ENCODE data around the gene RAB7A. TPM values are rescaled to one million over a fixed set of nuclear protein-coding genes. Genes with fewer than 3 reads are reported as not detected.

RAB7A gene
- total RNA-seq, 1 donor from 2014 or later = 298 TPM

- no peak for TF ChIP-seq CTCF (IDR thresholded peaks at IDR 0.05; ENCODE audit: partially characterized antibody, unreplicated experiment)
- no peak overlapping the region for H3K4me3 Mint-ChIP-seq (ENCODE audit: unreplicated experiment)
- no peaks in the 10 kb centered on the region for H3K27me3 Mint-ChIP-seq (ENCODE audit: unreplicated experiment)
- no peak for DNase-seq
- H3K36me3 Mint-ChIP-seq (ENCODE audit: unreplicated experiment) = peaks cover 21% of the 10 kb centered on the region
- H3K27ac Mint-ChIP-seq (ENCODE audit: unreplicated experiment) = no peak overlapping the region
- H3K9me3 Mint-ChIP-seq (ENCODE audit: unreplicated experiment) = peaks cover 9% of the 10 kb centered on the region
- peaks cover 4% of the 10 kb centered on the region for H3K4me1 Mint-ChIP-seq (ENCODE audit: low read depth, unreplicated experiment)
Observed at GRCh38 chr3:128851601-128852000, 125.6 kb downstream of the RAB7A start.

GRCh38 chr3:128853826-128854225, 127.8 kb downstream of the RAB7A start:
- Mint-ChIP-seq H3K4me1 (ENCODE audit: low read depth, unreplicated experiment) (peaks cover 4% of the 10 kb centered on the region), H3K36me3 (ENCODE audit: unreplicated experiment) (peaks cover 35% of the 10 kb centered on the region), H3K27ac (ENCODE audit: unreplicated experiment) (no peak overlapping the region), H3K27me3 (ENCODE audit: unreplicated experiment) (peaks cover 2% of the 10 kb centered on the region), H3K4me3 (ENCODE audit: unreplicated experiment) (no peak overlapping the region), H3K9me3 (ENCODE audit: unreplicated experiment) (peaks cover 13% of the 10 kb centered on the region)
- no peak for DNase-seq
- TF ChIP-seq CTCF (IDR thresholded peaks at IDR 0.05; ENCODE audit: partially characterized antibody, unreplicated experiment) = no peak

GRCh38 chr3:128854475-128854874, 128.5 kb downstream of the RAB7A start:
- Mint-ChIP-seq H3K4me1 (ENCODE audit: low read depth, unreplicated experiment) (peaks cover 4% of the 10 kb centered on the region), H3K36me3 (ENCODE audit: unreplicated experiment) (peaks cover 42% of the 10 kb centered on the region)

GRCh38 chr3:128855569-128855968, 129.6 kb downstream of the RAB7A start:
- H3K27me3 Mint-ChIP-seq (ENCODE audit: unreplicated experiment) = peaks cover 4% of the 10 kb centered on the region
- DNase-seq = no peak
- peaks cover 23% of the 10 kb centered on the region for H3K9me3 Mint-ChIP-seq (ENCODE audit: unreplicated experiment)
- no peaks in the 10 kb centered on the region for H3K4me1 Mint-ChIP-seq (ENCODE audit: low read depth, unreplicated experiment)
- H3K4me3 Mint-ChIP-seq (ENCODE audit: unreplicated experiment) = no peak overlapping the region
- H3K36me3 Mint-ChIP-seq (ENCODE audit: unreplicated experiment) = peaks cover 53% of the 10 kb centered on the region
- H3K27ac Mint-ChIP-seq (ENCODE audit: unreplicated experiment) = no peak overlapping the region
- no peak for TF ChIP-seq CTCF (IDR thresholded peaks at IDR 0.05; ENCODE audit: partially characterized antibody, unreplicated experiment)

More at GRCh38 chr3:128854475-128854874, 128.5 kb downstream of the RAB7A start:
- DNase-seq = no peak
- Mint-ChIP-seq H3K27me3 (ENCODE audit: unreplicated experiment) (peaks cover 2% of the 10 kb centered on the region), H3K27ac (ENCODE audit: unreplicated experiment) (no peak overlapping the region), H3K9me3 (ENCODE audit: unreplicated experiment) (peaks cover 16% of the 10 kb centered on the region), H3K4me3 (ENCODE audit: unreplicated experiment) (no peak overlapping the region)
- no peak for TF ChIP-seq CTCF (IDR thresholded peaks at IDR 0.05; ENCODE audit: partially characterized antibody, unreplicated experiment)

- no peak overlapping the region for H3K27ac Mint-ChIP-seq (ENCODE audit: unreplicated experiment)
- no peaks in the 10 kb centered on the region for H3K4me1 Mint-ChIP-seq (ENCODE audit: low read depth, unreplicated experiment)
- no peak for TF ChIP-seq CTCF (IDR thresholded peaks at IDR 0.05; ENCODE audit: partially characterized antibody, unreplicated experiment)
- H3K36me3 Mint-ChIP-seq (ENCODE audit: unreplicated experiment) = peaks cover 54% of the 10 kb centered on the region
- H3K27me3 Mint-ChIP-seq (ENCODE audit: unreplicated experiment) = peaks cover 4% of the 10 kb centered on the region
- H3K4me3 Mint-ChIP-seq (ENCODE audit: unreplicated experiment) = no peak overlapping the region
- H3K9me3 Mint-ChIP-seq (ENCODE audit: unreplicated experiment) = peaks cover 29% of the 10 kb centered on the region
- no peak for DNase-seq
Observed at GRCh38 chr3:128858167-128858566, 132.2 kb downstream of the RAB7A start.

Measured in glutamatergic neuron (in vitro differentiated cells).